Muscle layer of colon (tissue), 2 donors: ENCODE measurements around the gene ABCA3.

Source experiments
- H3K27ac ChIP-seq: one replicate; pipeline ENCODE4 v1.7.0; 2013; ENCODE audit warnings: low read depth, mild to moderate bottlenecking, low read length, moderate library complexity
- H3K27me3 ChIP-seq, 2 donors: one replicate each; pipeline ENCODE4 v1.7.0; 2013; ENCODE audit warnings: low read length in 2 of 2, mild to moderate bottlenecking in 2 of 2; ENCODE audit not compliant: insufficient read depth in 2 of 2, control insufficient read depth in 1 of 2
- H3K36me3 ChIP-seq: one replicate; pipeline ENCODE4 v1.7.0; 2013; ENCODE audit warnings: mild to moderate bottlenecking, low read length; ENCODE audit not compliant: insufficient read depth
- H3K4me1 ChIP-seq: one replicate; pipeline ENCODE4 v1.7.0; 2013; ENCODE audit warnings: mild to moderate bottlenecking, low read length; ENCODE audit not compliant: insufficient read depth
- H3K4me3 ChIP-seq, 2 donors: one replicate each; pipeline ENCODE4 v1.7.0; 2013; ENCODE audit warnings: low read length in 2 of 2, low read depth in 1 of 2, mild to moderate bottlenecking in 1 of 2, moderate library complexity in 1 of 2
- H3K9ac ChIP-seq: one replicate; pipeline ENCODE4 v1.7.0; 2013; ENCODE audit warnings: low read length
- H3K9me3 ChIP-seq: one replicate; pipeline ENCODE4 v1.7.0; 2013; ENCODE audit warnings: mild to moderate bottlenecking, low read length
- donor health status: abdominal sarcoma.
- donor health status: Adenocarcinoma of cecum.

The ABCA3 gene

DNA sequence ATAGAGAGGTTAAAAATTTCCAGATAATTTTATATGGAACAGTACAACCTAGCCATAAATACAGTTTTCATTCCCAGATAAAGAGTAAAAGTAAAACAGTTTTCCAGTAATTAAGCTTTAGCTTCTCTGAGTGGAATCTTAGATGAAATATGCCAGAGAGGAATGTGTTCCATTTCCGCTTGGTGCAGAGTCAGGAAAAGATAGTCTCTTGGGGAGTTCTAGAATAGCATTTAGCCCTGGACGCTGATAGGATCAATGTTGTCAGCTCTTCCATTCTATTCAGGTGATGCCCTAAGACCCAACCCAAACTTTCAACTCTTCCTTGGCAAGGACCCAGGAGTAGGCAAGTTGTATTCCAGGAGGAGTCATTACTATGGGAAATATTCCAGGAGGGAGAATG lies 30.9 kb upstream of the ABCA3 start:
- H3K27me3 ChIP-seq, result no peaks in the 10 kb centered on the region
- no peak overlapping the region for H3K27ac ChIP-seq
- H3K4me1 ChIP-seq, result no peaks in the 10 kb centered on the region
- H3K4me3 ChIP-seq, result no peak overlapping the region
- H3K9me3 ChIP-seq, result no peaks in the 10 kb centered on the region
- H3K36me3 ChIP-seq, result no peaks in the 10 kb centered on the region
- no peak overlapping the region for H3K9ac ChIP-seq

GRCh38 chr16:2370721-2371120 lies 30.2 kb upstream of the ABCA3 start:
- no peaks in the 10 kb centered on the region for H3K27me3 ChIP-seq
- no peaks in the 10 kb centered on the region for H3K9me3 ChIP-seq
- no peak overlapping the region for H3K4me3 ChIP-seq
- no peaks in the 10 kb centered on the region for H3K4me1 ChIP-seq
- no peaks in the 10 kb centered on the region for H3K36me3 ChIP-seq
- H3K9ac ChIP-seq, result no peak overlapping the region
- no peak overlapping the region for H3K27ac ChIP-seq

GRCh38 chr16:2366660-2367309 lies 26.3 kb upstream of the ABCA3 start:
- Histone ChIP-seq H3K4me3 (no peak overlapping the region), H3K4me1 (no peaks in the 10 kb centered on the region), H3K36me3 (no peaks in the 10 kb centered on the region), H3K9me3 (no peaks in the 10 kb centered on the region), H3K9ac (no peak overlapping the region), H3K27ac (no peak overlapping the region), H3K27me3 (no peaks in the 10 kb centered on the region)

DNA sequence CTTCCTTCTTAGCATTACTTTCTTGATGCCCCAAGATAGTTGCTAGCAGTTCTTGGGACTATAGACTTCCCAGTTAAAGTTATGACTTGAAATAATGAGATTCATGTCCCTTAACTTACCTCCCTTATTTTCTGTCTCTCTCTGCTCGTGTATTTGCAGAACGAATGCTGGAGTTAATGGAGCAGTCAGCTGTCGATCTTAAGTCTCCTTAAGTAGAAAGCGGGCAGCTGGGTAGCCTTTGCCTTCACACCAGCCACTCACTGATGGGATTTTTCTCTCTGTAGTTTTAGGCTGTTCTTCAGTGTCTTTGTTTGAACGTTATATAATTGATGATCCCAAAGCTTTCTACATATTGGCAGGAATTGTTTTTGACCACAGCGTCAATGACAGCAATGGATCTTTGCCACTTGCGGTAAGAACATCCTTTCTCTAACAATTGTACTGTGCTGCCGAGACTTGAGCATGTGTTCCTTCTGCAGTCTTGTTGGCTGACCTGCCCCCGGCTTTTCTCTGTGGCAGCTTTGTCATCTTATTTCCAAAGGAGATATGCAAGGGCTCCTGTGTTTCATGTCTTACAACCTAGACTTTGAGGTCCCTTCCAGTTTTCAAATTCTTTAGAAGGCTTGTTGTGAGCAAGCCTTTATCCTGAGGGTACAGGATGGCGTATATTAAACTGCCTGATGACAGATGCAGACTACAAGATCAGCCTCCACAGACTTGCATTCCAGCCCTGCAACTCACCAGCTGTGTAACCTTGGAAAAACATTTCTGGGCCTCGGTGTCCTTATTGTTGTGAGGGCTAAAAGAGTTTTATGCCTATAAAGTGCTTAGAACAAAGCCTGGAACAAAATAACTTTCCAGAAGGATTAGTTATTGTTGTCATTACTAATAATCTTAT lies 25.1 kb upstream of the ABCA3 start:
- no peaks in the 10 kb centered on the region for H3K4me1 ChIP-seq
- H3K36me3 ChIP-seq, result no peaks in the 10 kb centered on the region
- no peak overlapping the region for H3K4me3 ChIP-seq
- no peaks in the 10 kb centered on the region for H3K27me3 ChIP-seq
- H3K27ac ChIP-seq, result no peak overlapping the region
- no peaks in the 10 kb centered on the region for H3K9me3 ChIP-seq
- H3K9ac ChIP-seq, result no peak overlapping the region

DNA sequence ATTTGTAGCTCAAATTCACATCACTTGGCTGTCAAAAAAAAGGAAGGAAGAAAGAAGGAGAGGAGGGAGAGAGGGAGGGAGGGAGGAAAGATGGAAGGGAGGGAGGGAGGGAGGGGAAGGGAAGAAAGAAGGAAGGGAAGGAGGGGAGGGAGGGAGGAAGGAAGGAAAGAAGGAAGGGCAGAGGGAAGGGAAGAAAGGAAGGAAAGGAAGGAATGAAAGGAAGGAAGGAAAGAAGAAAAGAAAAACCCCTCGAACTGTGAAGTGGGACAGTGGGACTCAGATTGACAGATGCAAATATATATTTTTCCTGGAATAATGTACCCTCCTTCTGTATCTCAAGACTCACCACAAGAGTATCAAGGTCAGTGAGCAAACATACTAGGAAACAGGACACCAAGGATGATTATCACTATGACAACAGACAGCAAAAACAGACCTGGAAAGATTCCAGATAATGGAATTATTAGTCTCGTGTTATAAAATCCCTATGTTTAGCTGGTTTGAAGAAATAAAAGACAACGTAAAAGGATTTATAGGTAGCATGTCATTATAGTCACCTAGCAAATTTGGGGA lies 24.2 kb upstream of the ABCA3 start:
- H3K9me3 ChIP-seq, result no peaks in the 10 kb centered on the region
- no peaks in the 10 kb centered on the region for H3K27me3 ChIP-seq
- no peaks in the 10 kb centered on the region for H3K4me1 ChIP-seq
- no peak overlapping the region for H3K4me3 ChIP-seq
- no peaks in the 10 kb centered on the region for H3K36me3 ChIP-seq
- H3K27ac ChIP-seq, result no peak overlapping the region
- no peak overlapping the region for H3K9ac ChIP-seq

DNA sequence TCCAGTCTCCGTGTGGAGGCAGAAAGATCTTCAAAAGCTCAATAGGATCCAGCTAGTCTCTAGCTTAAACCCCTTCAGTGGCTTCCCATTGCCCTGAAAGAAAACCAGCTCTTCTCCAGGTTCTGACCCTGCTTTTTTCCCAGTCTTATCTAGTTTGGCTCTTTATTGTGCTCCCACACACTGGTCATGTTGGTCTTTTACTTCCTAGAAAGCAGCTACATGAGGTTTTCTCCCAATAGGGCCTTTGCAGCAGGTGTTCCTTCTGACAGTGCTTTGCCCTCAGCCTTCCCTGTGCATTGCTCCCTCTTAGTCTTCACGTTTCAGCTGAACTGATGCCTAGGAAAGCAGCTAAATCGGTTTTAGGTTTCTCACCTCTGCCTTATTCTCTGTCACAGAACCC lies 21.7 kb upstream of the ABCA3 start:
- Histone ChIP-seq H3K27me3 (no peaks in the 10 kb centered on the region), H3K9ac (no peak overlapping the region), H3K36me3 (no peaks in the 10 kb centered on the region), H3K4me3 (no peak overlapping the region), H3K27ac (no peak overlapping the region), H3K4me1 (no peaks in the 10 kb centered on the region), H3K9me3 (no peaks in the 10 kb centered on the region)

GRCh38 chr16:2361129-2361528 lies 20.6 kb upstream of the ABCA3 start:
- H3K27ac ChIP-seq, result no peak overlapping the region
- no peak overlapping the region for H3K9ac ChIP-seq
- no peaks in the 10 kb centered on the region for H3K27me3 ChIP-seq
- H3K36me3 ChIP-seq, result no peaks in the 10 kb centered on the region
- H3K4me3 ChIP-seq, result no peak overlapping the region
- no peaks in the 10 kb centered on the region for H3K4me1 ChIP-seq
- no peaks in the 10 kb centered on the region for H3K9me3 ChIP-seq

GRCh38 chr16:2359919-2360318 lies 19.4 kb upstream of the ABCA3 start:
- Histone ChIP-seq H3K4me3 (no peak overlapping the region), H3K27ac (no peak overlapping the region), H3K4me1 (no peaks in the 10 kb centered on the region)

GRCh38 chr16:2358811-2359210 lies 18.3 kb upstream of the ABCA3 start:
- no peaks in the 10 kb centered on the region for H3K4me1 ChIP-seq
- H3K4me3 ChIP-seq, result no peak overlapping the region
- no peaks in the 10 kb centered on the region for H3K27me3 ChIP-seq
- no peak overlapping the region for H3K27ac ChIP-seq
- H3K36me3 ChIP-seq, result no peaks in the 10 kb centered on the region
- no peak overlapping the region for H3K9ac ChIP-seq
- H3K9me3 ChIP-seq, result no peaks in the 10 kb centered on the region

More at GRCh38 chr16:2359919-2360318, 19.4 kb upstream of the ABCA3 start:
- Histone ChIP-seq H3K27me3 (no peaks in the 10 kb centered on the region), H3K36me3 (no peaks in the 10 kb centered on the region), H3K9me3 (no peaks in the 10 kb centered on the region), H3K9ac (no peak overlapping the region)

- no peak overlapping the region for H3K9ac ChIP-seq
- no peak overlapping the region for H3K4me3 ChIP-seq
- H3K4me1 ChIP-seq, result no peaks in the 10 kb centered on the region
- no peaks in the 10 kb centered on the region for H3K36me3 ChIP-seq
- H3K9me3 ChIP-seq, result no peaks in the 10 kb centered on the region
- H3K27me3 ChIP-seq, result no peaks in the 10 kb centered on the region
- H3K27ac ChIP-seq, result no peak overlapping the region
These were observed 16.8 kb upstream of the ABCA3 start for GRCh38 chr16:2357331-2357730.

GRCh38 chr16:2350500-2350899 lies 10.0 kb upstream of the ABCA3 start:
- no peak overlapping the region for H3K4me3 ChIP-seq
- no peak overlapping the region for H3K9ac ChIP-seq
- H3K27ac ChIP-seq, result no peak overlapping the region
- H3K36me3 ChIP-seq, result no peaks in the 10 kb centered on the region
- H3K27me3 ChIP-seq, result no peaks in the 10 kb centered on the region
- H3K4me1 ChIP-seq, result no peaks in the 10 kb centered on the region
- no peaks in the 10 kb centered on the region for H3K9me3 ChIP-seq
